ENCODE data around the gene LRRTM4. TPM values are rescaled to one million over a fixed set of nuclear protein-coding genes. Genes with fewer than 3 reads are reported as not detected.

LRRTM4 gene
- total RNA-seq, 4 donors from 2014 or later: not detected

- no peak for DNase-seq
- TF ChIP-seq POLR2A (IDR thresholded peaks at IDR 0.05): no peak
- TF ChIP-seq, protein P1, sequence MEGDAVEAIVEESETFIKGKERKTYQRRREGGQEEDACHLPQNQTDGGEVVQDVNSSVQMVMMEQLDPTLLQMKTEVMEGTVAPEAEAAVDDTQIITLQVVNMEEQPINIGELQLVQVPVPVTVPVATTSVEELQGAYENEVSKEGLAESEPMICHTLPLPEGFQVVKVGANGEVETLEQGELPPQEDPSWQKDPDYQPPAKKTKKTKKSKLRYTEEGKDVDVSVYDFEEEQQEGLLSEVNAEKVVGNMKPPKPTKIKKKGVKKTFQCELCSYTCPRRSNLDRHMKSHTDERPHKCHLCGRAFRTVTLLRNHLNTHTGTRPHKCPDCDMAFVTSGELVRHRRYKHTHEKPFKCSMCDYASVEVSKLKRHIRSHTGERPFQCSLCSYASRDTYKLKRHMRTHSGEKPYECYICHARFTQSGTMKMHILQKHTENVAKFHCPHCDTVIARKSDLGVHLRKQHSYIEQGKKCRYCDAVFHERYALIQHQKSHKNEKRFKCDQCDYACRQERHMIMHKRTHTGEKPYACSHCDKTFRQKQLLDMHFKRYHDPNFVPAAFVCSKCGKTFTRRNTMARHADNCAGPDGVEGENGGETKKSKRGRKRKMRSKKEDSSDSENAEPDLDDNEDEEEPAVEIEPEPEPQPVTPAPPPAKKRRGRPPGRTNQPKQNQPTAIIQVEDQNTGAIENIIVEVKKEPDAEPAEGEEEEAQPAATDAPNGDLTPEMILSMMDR (IDR thresholded peaks at IDR 0.05): no peak
- Histone ChIP-seq H3K4me1 (no peaks in the 10 kb centered on the region), H3K27me3 (no peaks in the 10 kb centered on the region), H3K9me3 (no peaks in the 10 kb centered on the region), H3K4me3 (no peak overlapping the region), H3K36me3 (no peaks in the 10 kb centered on the region), H3K27ac (no peak overlapping the region)
- 72 to 82% methylated on average over 3 of the region's 3 CpGs for WGBS, 2 donors
- intact Hi-C loops (cut with DNase I): no loop called here
Observed at GRCh38 chr2:77156599-77156998, 365.6 kb downstream of the LRRTM4 start.

DNA sequence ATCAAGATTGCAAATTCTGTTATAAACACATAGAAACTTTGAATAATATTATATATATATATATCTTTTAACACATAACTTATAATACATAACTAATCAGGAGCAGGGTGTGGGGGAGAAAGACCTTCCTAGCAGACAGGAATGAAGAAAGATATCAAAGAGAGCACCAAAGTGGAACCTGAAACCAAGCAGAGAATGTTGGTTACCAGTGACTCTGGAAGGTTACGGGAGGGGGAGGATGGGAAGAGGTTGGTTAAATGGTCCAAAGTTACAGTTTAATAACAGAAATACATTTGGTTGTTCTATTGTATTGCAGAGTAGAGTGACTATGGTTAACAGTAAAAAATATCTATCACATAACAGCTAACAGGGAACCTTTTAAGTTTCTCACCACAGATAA, 366.7 kb downstream of the LRRTM4 start:
- no peaks in the 10 kb centered on the region for H3K4me1 ChIP-seq
- WGBS, 2 donors: 83 to 92% methylated on average over 1 of the region's 1 CpG
- intact Hi-C loops (cut with DNase I): no loop called here

GRCh38 chr2:77149565-77149964, 372.6 kb downstream of the LRRTM4 start:
- WGBS, 2 donors: 64 to 82% methylated on average over 1 of the region's 1 CpG
- intact Hi-C loops (cut with DNase I): no loop called here

More for the DNA sequence above, 366.7 kb downstream of the LRRTM4 start:
- TF ChIP-seq, protein P1 (IDR thresholded peaks at IDR 0.05): no peak
- no peak for TF ChIP-seq POLR2A (IDR thresholded peaks at IDR 0.05)
- H3K27me3 ChIP-seq: no peaks in the 10 kb centered on the region
- no peak overlapping the region for H3K27ac ChIP-seq
- no peak for DNase-seq
- no peak overlapping the region for H3K4me3 ChIP-seq
- no peaks in the 10 kb centered on the region for H3K9me3 ChIP-seq
- no peaks in the 10 kb centered on the region for H3K36me3 ChIP-seq

DNA sequence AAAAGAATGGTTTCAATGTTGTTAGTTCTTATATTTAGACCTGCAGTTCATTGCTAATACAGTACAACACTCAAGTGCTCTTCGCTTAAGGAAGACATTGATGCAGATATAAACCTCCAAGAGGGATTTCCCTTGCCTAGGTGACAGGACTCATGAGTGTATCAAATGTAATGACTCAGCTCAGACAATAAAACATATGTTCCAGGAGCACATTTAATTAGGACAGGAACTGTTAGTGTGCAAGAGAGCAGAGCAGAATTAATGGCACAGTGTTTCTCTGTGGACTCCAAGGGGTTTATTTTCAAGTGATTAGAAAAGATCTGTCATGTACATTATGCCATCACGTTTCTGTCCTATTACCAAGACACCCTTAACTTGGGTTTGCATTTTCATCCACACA, 375.0 kb downstream of the LRRTM4 start:
- H3K27ac ChIP-seq: no peak overlapping the region
- 58 to 67% methylated on average over 2 of the region's 2 CpGs for WGBS, 2 donors
- TF ChIP-seq POLR2A (IDR thresholded peaks at IDR 0.05): no peak
- TF ChIP-seq, protein P1 (IDR thresholded peaks at IDR 0.05): no peak
- H3K27me3 ChIP-seq: no peaks in the 10 kb centered on the region
- no peak for DNase-seq
- H3K36me3 ChIP-seq: no peaks in the 10 kb centered on the region
- no peak overlapping the region for H3K4me3 ChIP-seq
- H3K4me1 ChIP-seq: no peaks in the 10 kb centered on the region
- intact Hi-C loops (cut with DNase I): no loop called here
- peaks cover 0 to 4% (median 0%) of the 10 kb centered on the region in 3 donors for H3K9me3 ChIP-seq

More at GRCh38 chr2:77149565-77149964, 372.6 kb downstream of the LRRTM4 start:
- Histone ChIP-seq H3K36me3 (no peaks in the 10 kb centered on the region), H3K9me3 (peaks cover 0 to 4% (median 0%) of the 10 kb centered on the region in 3 donors), H3K27ac (no peak overlapping the region), H3K27me3 (no peaks in the 10 kb centered on the region), H3K4me3 (no peak overlapping the region), H3K4me1 (no peaks in the 10 kb centered on the region)
- no peak for DNase-seq
- TF ChIP-seq, protein P1 (IDR thresholded peaks at IDR 0.05): no peak
- TF ChIP-seq POLR2A (IDR thresholded peaks at IDR 0.05): no peak

GRCh38 chr2:77144772-77145171, 377.4 kb downstream of the LRRTM4 start:
- H3K36me3 ChIP-seq: no peaks in the 10 kb centered on the region
- H3K4me1 ChIP-seq: no peaks in the 10 kb centered on the region
- no peak for DNase-seq
- H3K27me3 ChIP-seq: no peaks in the 10 kb centered on the region
- no peak overlapping the region for H3K27ac ChIP-seq
- H3K4me3 ChIP-seq: no peak overlapping the region
- no peak for TF ChIP-seq POLR2A (IDR thresholded peaks at IDR 0.05)
- TF ChIP-seq, protein P1 (IDR thresholded peaks at IDR 0.05): no peak
- intact Hi-C loops (cut with DNase I): no loop called here
- H3K9me3 ChIP-seq: peaks cover 0 to 4% (median 0%) of the 10 kb centered on the region in 3 donors

Data from esophagus squamous epithelium (tissue), 5 donors.